ENCODE measurements around the gene RPTOR. TPM values are rescaled to one million over a fixed set of nuclear protein-coding genes. Genes with fewer than 3 reads are reported as not detected.

RPTOR gene
- total and polyA plus RNA-seq, 2 donors (not counting 1 experiment from before 2014, with no cell fraction given), result 6.7 to 22.8 TPM

DNA sequence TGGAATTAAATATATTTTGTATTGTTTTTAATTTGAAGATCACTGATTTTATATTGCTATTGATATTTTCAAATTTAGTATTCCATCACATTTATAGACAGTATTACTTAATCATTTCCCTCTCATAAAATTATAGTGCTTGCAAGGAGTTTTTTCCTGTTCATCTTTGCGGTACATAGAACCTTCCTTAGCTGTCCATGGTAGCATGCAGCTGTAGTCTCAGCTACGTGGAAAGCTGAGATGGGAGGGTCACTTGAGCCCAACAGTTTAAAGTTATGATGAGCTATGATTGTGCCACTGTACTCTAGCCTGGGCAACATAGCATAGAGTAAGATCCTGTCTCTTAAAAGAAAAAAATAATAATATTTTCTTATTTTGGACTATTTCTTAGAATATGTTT, 231.2 kb downstream of the RPTOR start:
- no peak overlapping the region for H3K4me2 ChIP-seq (ENCODE audit: extremely low read depth, insufficient read depth, low read length)
- H3K9ac ChIP-seq (ENCODE audit: insufficient read depth, low read length), result no peak overlapping the region
- no peaks in the 10 kb centered on the region for H3K9me3 ChIP-seq (ENCODE audit: control insufficient read depth, insufficient read depth, low read depth, low read length)
- H3K27ac ChIP-seq (ENCODE audit: insufficient read depth, low read length), result no peak overlapping the region
- no peak overlapping the region for H2AFZ ChIP-seq (ENCODE audit: low read length)
- H3K27me3 ChIP-seq (ENCODE audit: control insufficient read depth, insufficient read depth, low read length), result no peaks in the 10 kb centered on the region
- H3K79me2 ChIP-seq (ENCODE audit: control insufficient read depth, insufficient read depth, low read length), result no peaks in the 10 kb centered on the region
- no peak overlapping the region for H3K4me3 ChIP-seq (replicated peaks in 1 of 4; ENCODE audit: control extremely low read depth in 1 of 4, insufficient read depth in 1 of 4, low read depth in 3 of 4, low read length in 4 of 4)
- H3K4me1 ChIP-seq (ENCODE audit: control insufficient read depth, extremely low read depth, insufficient read depth, low read length), result peaks cover 6% of the 10 kb centered on the region
- no peak for DNase-seq (ENCODE audit: low read depth in 2 of 2)
- peaks cover 4% of the 10 kb centered on the region for H3K36me3 ChIP-seq (ENCODE audit: control insufficient read depth, insufficient read depth, low read length)
- H4K20me1 ChIP-seq (ENCODE audit: control insufficient read depth, extremely low read depth, insufficient read depth, low read length), result no peaks in the 10 kb centered on the region
- no peak for TF ChIP-seq EZH2 (IDR thresholded peaks at IDR 0.05; ENCODE audit: low read length, missing control alignments)

DNA sequence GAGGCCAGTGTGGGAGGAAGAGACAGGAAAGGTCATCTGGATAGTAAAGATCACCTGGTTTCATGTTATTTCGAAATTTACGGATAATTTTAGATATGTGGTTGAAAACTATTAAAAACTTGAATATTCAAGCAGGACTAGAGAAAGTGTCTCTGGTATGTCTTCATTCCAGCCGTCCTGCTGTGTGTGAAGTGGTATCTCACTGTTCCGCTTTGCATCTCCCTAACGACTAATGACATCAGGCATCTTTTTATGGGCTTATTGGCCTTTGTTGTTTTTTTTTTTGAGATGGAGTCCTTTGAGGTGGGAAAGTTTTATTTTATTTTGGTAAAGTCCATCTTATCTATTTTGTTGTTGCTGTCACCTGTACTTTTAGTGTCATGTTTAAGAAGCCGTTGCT, 232.6 kb downstream of the RPTOR start:
- TF ChIP-seq EZH2 (IDR thresholded peaks at IDR 0.05; ENCODE audit: low read length, missing control alignments), result no peak
- TF ChIP-seq, protein P1, sequence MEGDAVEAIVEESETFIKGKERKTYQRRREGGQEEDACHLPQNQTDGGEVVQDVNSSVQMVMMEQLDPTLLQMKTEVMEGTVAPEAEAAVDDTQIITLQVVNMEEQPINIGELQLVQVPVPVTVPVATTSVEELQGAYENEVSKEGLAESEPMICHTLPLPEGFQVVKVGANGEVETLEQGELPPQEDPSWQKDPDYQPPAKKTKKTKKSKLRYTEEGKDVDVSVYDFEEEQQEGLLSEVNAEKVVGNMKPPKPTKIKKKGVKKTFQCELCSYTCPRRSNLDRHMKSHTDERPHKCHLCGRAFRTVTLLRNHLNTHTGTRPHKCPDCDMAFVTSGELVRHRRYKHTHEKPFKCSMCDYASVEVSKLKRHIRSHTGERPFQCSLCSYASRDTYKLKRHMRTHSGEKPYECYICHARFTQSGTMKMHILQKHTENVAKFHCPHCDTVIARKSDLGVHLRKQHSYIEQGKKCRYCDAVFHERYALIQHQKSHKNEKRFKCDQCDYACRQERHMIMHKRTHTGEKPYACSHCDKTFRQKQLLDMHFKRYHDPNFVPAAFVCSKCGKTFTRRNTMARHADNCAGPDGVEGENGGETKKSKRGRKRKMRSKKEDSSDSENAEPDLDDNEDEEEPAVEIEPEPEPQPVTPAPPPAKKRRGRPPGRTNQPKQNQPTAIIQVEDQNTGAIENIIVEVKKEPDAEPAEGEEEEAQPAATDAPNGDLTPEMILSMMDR (conservative IDR thresholded peaks at IDR 0.05 in 1 of 2, IDR thresholded peaks at IDR 0.05 in 1 of 2; ENCODE audit: low read depth in 1 of 2, low read length in 2 of 2), result no peak
- Histone ChIP-seq H3K9ac (ENCODE audit: insufficient read depth, low read length) (no peak overlapping the region), H3K4me2 (ENCODE audit: extremely low read depth, insufficient read depth, low read length) (no peak overlapping the region), H4K20me1 (ENCODE audit: control insufficient read depth, extremely low read depth, insufficient read depth, low read length) (no peaks in the 10 kb centered on the region), H3K9me3 (ENCODE audit: control insufficient read depth, insufficient read depth, low read depth, low read length) (no peaks in the 10 kb centered on the region), H3K27me3 (ENCODE audit: control insufficient read depth, insufficient read depth, low read length) (no peaks in the 10 kb centered on the region), H3K4me3 (replicated peaks in 1 of 4; ENCODE audit: control extremely low read depth in 1 of 4, insufficient read depth in 1 of 4, low read depth in 3 of 4, low read length in 4 of 4) (no peak overlapping the region), H3K4me1 (ENCODE audit: control insufficient read depth, extremely low read depth, insufficient read depth, low read length) (peaks cover 7% of the 10 kb centered on the region), H2AFZ (ENCODE audit: low read length) (no peak overlapping the region), H3K36me3 (ENCODE audit: control insufficient read depth, insufficient read depth, low read length) (peaks cover 4% of the 10 kb centered on the region), H3K79me2 (ENCODE audit: control insufficient read depth, insufficient read depth, low read length) (no peaks in the 10 kb centered on the region), H3K27ac (ENCODE audit: insufficient read depth, low read length) (no peak overlapping the region)
- no peak for DNase-seq (ENCODE audit: low read depth in 2 of 2)

DNA sequence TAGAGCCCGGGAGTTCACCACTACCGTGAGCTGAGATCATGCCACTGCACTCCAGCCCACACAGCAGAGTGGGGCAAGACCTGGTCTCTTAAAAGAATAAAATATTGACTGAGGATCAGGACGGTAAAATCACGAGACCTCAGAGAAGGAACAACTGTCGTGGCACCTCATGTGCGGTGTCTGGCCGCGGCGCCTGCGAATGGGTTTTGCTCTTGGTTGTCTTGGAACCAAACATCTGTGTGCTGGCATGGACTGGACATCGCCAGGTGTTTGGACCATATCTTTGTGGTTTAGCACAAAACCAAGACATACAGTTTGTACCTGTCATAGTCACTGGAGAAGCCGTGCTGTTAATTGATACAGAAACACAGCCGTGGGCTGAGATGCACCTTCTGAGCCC, 234.1 kb downstream of the RPTOR start:
- H3K4me3 ChIP-seq (replicated peaks in 1 of 4; ENCODE audit: control extremely low read depth in 1 of 4, insufficient read depth in 1 of 4, low read depth in 3 of 4, low read length in 4 of 4), result no peak overlapping the region
- H3K4me2 ChIP-seq (ENCODE audit: extremely low read depth, insufficient read depth, low read length), result no peak overlapping the region
- DNase-seq (ENCODE audit: low read depth in 2 of 2), result no peak
- no peaks in the 10 kb centered on the region for H3K79me2 ChIP-seq (ENCODE audit: control insufficient read depth, insufficient read depth, low read length)
- H2AFZ ChIP-seq (ENCODE audit: low read length), result no peak overlapping the region
- no peak overlapping the region for H3K27ac ChIP-seq (ENCODE audit: insufficient read depth, low read length)
- H3K9me3 ChIP-seq (ENCODE audit: control insufficient read depth, insufficient read depth, low read depth, low read length), result no peaks in the 10 kb centered on the region
- H4K20me1 ChIP-seq (ENCODE audit: control insufficient read depth, extremely low read depth, insufficient read depth, low read length), result no peaks in the 10 kb centered on the region
- H3K27me3 ChIP-seq (ENCODE audit: control insufficient read depth, insufficient read depth, low read length), result no peaks in the 10 kb centered on the region
- TF ChIP-seq, protein P1 (conservative IDR thresholded peaks at IDR 0.05 in 1 of 2, IDR thresholded peaks at IDR 0.05 in 1 of 2; ENCODE audit: low read depth in 1 of 2, low read length in 2 of 2), result no peak
- no peak for TF ChIP-seq EZH2 (IDR thresholded peaks at IDR 0.05; ENCODE audit: low read length, missing control alignments)
- H3K36me3 ChIP-seq (ENCODE audit: control insufficient read depth, insufficient read depth, low read length), result peaks cover 4% of the 10 kb centered on the region
- no peak overlapping the region for H3K9ac ChIP-seq (ENCODE audit: insufficient read depth, low read length)
- peaks cover 5% of the 10 kb centered on the region for H3K4me1 ChIP-seq (ENCODE audit: control insufficient read depth, extremely low read depth, insufficient read depth, low read length)
